WTC11 (cell line): ENCODE measurements around the gene DHX38. TPM values are rescaled to one million over a fixed set of nuclear protein-coding genes. Genes with fewer than 3 reads are reported as not detected.
A peak's percentile ranks its signal among the peaks of the same experiment; 100 is the strongest.

Source experiments
- ATAC-seq: fragments of 200-7000 bp; cut with Tn5 transposase; 2 replicates; pipeline ENCODE4 v1.10.0; 2021; ENCODE audit warnings: mild to moderate bottlenecking, moderate library complexity
- CTCF ChIA-PET: fragments of 300-600 bp; sonication (Branson Sonifier 250); formaldehyde crosslinking; loops from one replicate; lab custom pipeline; 2021; ENCODE audit warnings: antibody characterized with exemption; lab: Charles Lee
- POLR2A ChIA-PET: fragments of 350-600 bp; sonication (Branson Sonifier 250); formaldehyde crosslinking; loops from one replicate; lab custom pipeline; 2021; ENCODE audit warnings: antibody characterized with exemption; lab: Charles Lee
- DNase-seq: peaks from one replicate; pipeline ENCODE4 v3.0.0; 2021; ENCODE audit warnings: low spot score
- H3K27ac Mint-ChIP-seq: 2 replicates; pipeline ENCODE4 v1.8.0; 2021; ENCODE audit warnings: mixed read lengths
- H3K27me3 Mint-ChIP-seq: 2 replicates; pipeline ENCODE4 v1.8.0; 2021; ENCODE audit warnings: low read depth, mild to moderate bottlenecking, moderate library complexity, mixed read lengths
- H3K36me3 Mint-ChIP-seq: 2 replicates; pipeline ENCODE4 v1.8.0; 2021; ENCODE audit warnings: mixed read lengths
- H3K4me1 Mint-ChIP-seq: 2 replicates; pipeline ENCODE4 v1.8.0; 2022; ENCODE audit warnings: mixed read lengths
- H3K4me3 Mint-ChIP-seq: 2 replicates; pipeline ENCODE4 v1.8.0; 2021; ENCODE audit warnings: mild to moderate bottlenecking, moderate library complexity, mixed read lengths
- H3K9me3 Mint-ChIP-seq: 2 replicates; pipeline ENCODE4 v1.8.0; 2021; ENCODE audit warnings: mixed read lengths
- CDX4 ChIP-seq: fragments of 250-450 bp; sonication (Bioruptor Pico); IDR thresholded peaks from 2 replicates; pipeline ENCODE4 v1.9.0; 2021; ENCODE audit warnings: moderate library complexity, mild to moderate bottlenecking, inconsistent platforms, borderline replicate concordance
- E2F5 ChIP-seq: sonication (generic); formaldehyde crosslinking; IDR thresholded peaks from 2 replicates; pipeline ENCODE4 v1.8.1; 2022; ENCODE audit warnings: mild to moderate bottlenecking, moderate library complexity, missing genetic modification reagents
- ELF4 ChIP-seq: sonication (generic); formaldehyde crosslinking; IDR thresholded peaks from 2 replicates; pipeline ENCODE4 v1.8.1; 2022; ENCODE audit warnings: low read depth, mild to moderate bottlenecking, moderate library complexity, missing genetic modification reagents
- EMX1 ChIP-seq: fragments of 250-450 bp; sonication (Bioruptor Pico); IDR thresholded peaks from 2 replicates; pipeline ENCODE4 v1.8.0; 2021; ENCODE audit warnings: mild to moderate bottlenecking
- ERG ChIP-seq: fragments of 250-450 bp; sonication (Bioruptor Pico); IDR thresholded peaks from 2 replicates; pipeline ENCODE4 v1.8.0; 2021; ENCODE audit warnings: mild to moderate bottlenecking
- ESRRA ChIP-seq: sonication (generic); formaldehyde crosslinking; IDR thresholded peaks from 2 replicates; pipeline ENCODE4 v1.8.1; 2022; ENCODE audit warnings: mild to moderate bottlenecking, missing genetic modification reagents, borderline replicate concordance
- ETV6 ChIP-seq: sonication (generic); formaldehyde crosslinking; IDR thresholded peaks from 2 replicates; pipeline ENCODE4 v1.8.1; 2022; ENCODE audit warnings: mild to moderate bottlenecking, missing genetic modification reagents
- FOXP1 ChIP-seq: sonication (generic); formaldehyde crosslinking; IDR thresholded peaks from 2 replicates; pipeline ENCODE4 v1.8.0; 2022; ENCODE audit warnings: missing genetic modification reagents, mild to moderate bottlenecking, moderate library complexity, borderline replicate concordance
- GABPB1 ChIP-seq: sonication (generic); formaldehyde crosslinking; IDR thresholded peaks from 2 replicates; pipeline ENCODE4 v1.8.1; 2023; ENCODE audit warnings: mild to moderate bottlenecking, missing genetic modification reagents
- GRHL2 ChIP-seq: fragments of 250-450 bp; sonication (Bioruptor Pico); IDR thresholded peaks from 2 replicates; pipeline ENCODE4 v1.8.0; 2022; ENCODE audit warnings: mild to moderate bottlenecking, moderate library complexity; ENCODE audit not compliant: insufficient replicate concordance, severe bottlenecking
- JAZF1 ChIP-seq: fragments of 250-450 bp; sonication (Bioruptor Pico); IDR thresholded peaks from 2 replicates; pipeline ENCODE4 v1.9.0; 2021; ENCODE audit warnings: moderate library complexity, mild to moderate bottlenecking, inconsistent platforms
- NFYB ChIP-seq: sonication (generic); formaldehyde crosslinking; conservative IDR thresholded peaks from 2 replicates; pipeline ENCODE4 v1.8.0; 2022; ENCODE audit warnings: low read depth, missing genetic modification reagents
- PRRX2 ChIP-seq: fragments of 250-450 bp; sonication (Bioruptor Pico); IDR thresholded peaks from 2 replicates; pipeline ENCODE4 v1.8.0; 2021; ENCODE audit warnings: mild to moderate bottlenecking
- SMAD3 ChIP-seq: sonication (generic); formaldehyde crosslinking; IDR thresholded peaks from 2 replicates; pipeline ENCODE4 v1.8.0; 2022; ENCODE audit warnings: missing genetic modification reagents, mild to moderate bottlenecking, borderline replicate concordance
- TEAD4 ChIP-seq: sonication (generic); formaldehyde crosslinking; IDR thresholded peaks from 2 replicates; pipeline ENCODE4 v1.8.0; 2022; ENCODE audit warnings: mild to moderate bottlenecking, missing genetic modification reagents
- ZNF532 ChIP-seq: fragments of 250-450 bp; sonication (Bioruptor Pico); IDR thresholded peaks from 2 replicates; pipeline ENCODE4 v1.9.0; 2021; ENCODE audit warnings: mild to moderate bottlenecking, borderline replicate concordance
- ZSCAN18 ChIP-seq: fragments of 250-450 bp; sonication (Bioruptor Pico); IDR thresholded peaks from 2 replicates; pipeline ENCODE4 v2.1.2; 2022; ENCODE audit warnings: mild to moderate bottlenecking, moderate library complexity
- total RNA-seq: library from RNA; stranded (reverse); gene quantifications from 3 replicates; pipeline ENCODE4 v1.2.3, GENCODE V29; 2021

Gene DHX38
- total RNA-seq, 1 experiment from 2014 or later = 91.7 TPM

GRCh38 chr16:72068930-72069329 lies 24.7 kb upstream of the DHX38 start:
- H3K27ac Mint-ChIP-seq = no peak overlapping the region
- no peak overlapping the region for H3K4me3 Mint-ChIP-seq
- TF ChIP-seq ERG = no peak
- TF ChIP-seq EMX1 (CRISPR knock-in tag) = no peak
- TF ChIP-seq ELF4 (CRISPR knock-in tag) = no peak
- no peak for TF ChIP-seq SMAD3 (CRISPR knock-in tag)
- no peak for TF ChIP-seq TEAD4 (CRISPR knock-in tag)
- no peak for TF ChIP-seq E2F5 (CRISPR knock-in tag)
- no peak for TF ChIP-seq ETV6 (CRISPR knock-in tag)
- no peak for TF ChIP-seq FOXP1 (CRISPR knock-in tag)
- TF ChIP-seq PRRX2 (CRISPR knock-in tag) = no peak
- no peak for TF ChIP-seq CDX4
- TF ChIP-seq NFYB (CRISPR knock-in tag) = no peak
- TF ChIP-seq ZNF532 (CRISPR knock-in tag) = no peak
- no peak for TF ChIP-seq JAZF1
- TF ChIP-seq ZSCAN18 (CRISPR knock-in tag) = no peak
- no peak for TF ChIP-seq GRHL2 (CRISPR knock-in tag)
- TF ChIP-seq, all 79 proteins: peak for 0
- POLR2A ChIA-PET = no interaction called here
- CTCF ChIA-PET = interaction anchor here (0.7 kb wide), 1 partner anchor 9 kb away, joined by 4 read pairs; no protein-coding TSS in a partner anchor
- Mint-ChIP-seq H3K36me3 (no peaks in the 10 kb centered on the region), H3K27me3 (peaks cover 3% of the 10 kb centered on the region; the same call in 1 of the 2 replicates), H3K4me1 (peaks cover 6% of the 10 kb centered on the region), H3K9me3 (peaks cover 5% of the 10 kb centered on the region; the same call in 1 of the 2 replicates)
- no peak for DNase-seq
- no peak for ATAC-seq

- Mint-ChIP-seq H3K4me1 (peaks cover 7% of the 10 kb centered on the region), H3K36me3 (no peaks in the 10 kb centered on the region), H3K9me3 (peaks cover 5% of the 10 kb centered on the region; the same call in 1 of the 2 replicates), H3K27me3 (no peaks in the 10 kb centered on the region), H3K4me3 (no peak overlapping the region), H3K27ac (peak overlapping the region; percentile 60; the same call in 1 of the 2 replicates)
- peak; percentile 64 for ATAC-seq
- no peak for TF ChIP-seq ESRRA (CRISPR knock-in tag)
- peak; percentile 70 for TF ChIP-seq GABPB1
- no peak for DNase-seq
- CTCF ChIA-PET = interaction anchor here (1.6 kb wide), 1 partner anchor 21 kb away, joined by 5 read pairs; the partner anchor contains the start of genes DHX38 and TXNL4B
- POLR2A ChIA-PET = interaction anchor here (0.8 kb wide), 1 partner anchor 21 kb away, joined by 4 read pairs; the partner anchor contains the start of genes DHX38 and TXNL4B
Observed at GRCh38 chr16:72072514-72073342, 20.9 kb upstream of the DHX38 start.
